Right renal cortex interstitium (tissue), 3 donors: ENCODE data around the gene NGRN. TPM values are rescaled to one million over a fixed set of nuclear protein-coding genes. Genes with fewer than 3 reads are reported as not detected.

Source experiments
- DNase-seq, 3 donors: peaks; one replicate each; pipeline ENCODE4 v3.0.0-alpha.2; 2013; ENCODE audit warnings: low read depth in 3 of 3, low spot score in 2 of 3
- polyA plus RNA-seq, 3 donors: library from polyadenylated mRNA; unstranded; fragments of 120-200 nt; gene quantifications; one replicate each; pipeline ENCODE4 v1.2.1, GENCODE V29; 2013; ENCODE audit not compliant: insufficient read length in 3 of 3

NGRN gene
- polyA plus RNA-seq, 3 donors: 122 to 129 (median 126) TPM

DNA sequence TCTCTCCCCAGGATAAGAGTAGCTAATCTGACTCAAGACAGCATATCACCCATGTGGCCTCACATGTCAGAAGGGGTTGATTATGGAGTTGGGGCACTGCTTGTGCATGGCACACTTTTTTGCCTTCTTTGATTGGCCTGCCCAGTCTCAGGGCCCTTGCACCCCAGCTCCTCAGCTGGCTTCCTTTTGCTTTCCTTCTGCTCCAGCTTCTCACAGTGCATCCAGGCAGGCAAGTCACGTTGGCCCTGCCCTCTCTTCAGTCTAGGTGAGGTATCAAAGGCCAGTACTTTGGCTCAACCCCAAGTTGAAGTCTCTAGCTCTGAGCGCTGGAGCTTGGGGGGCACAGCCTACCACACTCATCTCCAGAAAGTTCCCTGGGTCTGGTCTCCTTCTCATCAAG is 42.2 kb downstream of the NGRN start:
- DNase-seq: no peak

DNA sequence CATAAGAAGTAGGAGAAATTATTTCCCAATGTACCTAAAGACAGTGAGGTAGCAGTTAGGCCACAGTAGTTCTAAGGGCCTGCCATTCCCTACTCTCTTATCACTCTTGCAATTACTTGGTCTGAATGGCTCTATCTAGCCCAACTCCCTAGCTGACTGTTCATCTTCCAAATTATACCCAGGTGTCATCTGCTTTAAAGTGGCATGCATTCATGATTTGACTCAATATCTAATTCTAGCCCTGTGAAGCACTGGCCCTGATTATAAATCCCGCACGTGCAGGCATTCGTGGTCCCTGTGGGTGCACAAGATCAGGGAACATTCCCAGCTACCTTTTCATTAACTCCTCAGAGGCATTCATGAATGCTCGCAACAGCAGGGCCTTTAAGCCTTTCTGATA is 43.5 kb downstream of the NGRN start:
- no peak for DNase-seq

DNA sequence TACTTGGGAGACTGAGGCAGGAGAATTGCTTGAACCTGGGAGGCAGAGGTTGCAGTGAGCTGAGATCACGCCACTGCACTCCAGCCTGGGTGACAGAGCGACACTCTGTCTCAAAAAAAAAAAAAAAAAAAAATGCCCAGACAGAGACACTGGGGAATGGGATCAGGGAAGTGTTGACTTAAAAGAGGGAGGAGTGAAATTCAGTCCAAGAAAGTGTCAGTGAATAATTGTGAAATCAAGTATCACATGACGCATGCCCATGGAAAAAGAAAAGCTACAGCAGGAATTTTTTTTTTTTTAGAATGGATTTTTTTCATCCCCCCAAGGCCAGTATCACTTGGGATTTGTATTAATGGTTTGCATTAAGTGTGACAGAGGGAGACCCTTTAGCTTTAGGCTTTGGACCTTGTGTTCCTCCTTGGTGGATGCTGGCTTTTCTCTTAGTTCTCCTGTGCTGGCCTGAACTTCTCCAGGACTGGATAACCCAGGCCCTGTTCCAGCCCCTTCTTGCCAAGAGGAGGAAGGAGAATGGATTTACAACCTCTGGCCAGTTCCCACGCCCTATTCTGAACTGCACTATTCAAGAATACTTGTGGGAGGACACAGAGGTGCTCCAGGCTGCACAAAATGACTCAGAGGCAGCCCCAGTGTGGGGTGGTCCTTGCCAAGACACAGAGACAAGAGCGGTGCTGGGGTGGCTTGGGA is 50.0 kb downstream of the NGRN start:
- DNase-seq: peak in 1 of 3 donors; percentile 21

DNA sequence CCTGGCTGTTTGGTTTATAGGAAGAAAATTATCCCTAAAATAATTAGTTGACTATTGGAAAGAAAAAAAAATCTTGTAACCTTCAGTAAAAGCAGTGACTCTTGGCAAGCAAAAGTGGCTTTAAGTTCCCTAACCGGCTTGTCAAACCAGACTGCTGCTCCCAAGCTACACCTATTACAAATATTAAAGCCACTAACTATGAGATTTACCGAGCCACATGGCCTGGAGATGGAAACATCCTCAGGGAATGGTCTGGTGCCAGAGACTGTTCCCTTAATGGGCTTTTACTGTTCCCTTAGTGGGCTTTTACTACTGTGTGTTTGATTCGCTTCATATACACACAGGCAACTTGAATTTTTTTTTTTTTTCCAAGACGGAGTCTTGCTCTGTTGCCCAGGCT is 50.7 kb downstream of the NGRN start:
- DNase-seq: no peak

DNA sequence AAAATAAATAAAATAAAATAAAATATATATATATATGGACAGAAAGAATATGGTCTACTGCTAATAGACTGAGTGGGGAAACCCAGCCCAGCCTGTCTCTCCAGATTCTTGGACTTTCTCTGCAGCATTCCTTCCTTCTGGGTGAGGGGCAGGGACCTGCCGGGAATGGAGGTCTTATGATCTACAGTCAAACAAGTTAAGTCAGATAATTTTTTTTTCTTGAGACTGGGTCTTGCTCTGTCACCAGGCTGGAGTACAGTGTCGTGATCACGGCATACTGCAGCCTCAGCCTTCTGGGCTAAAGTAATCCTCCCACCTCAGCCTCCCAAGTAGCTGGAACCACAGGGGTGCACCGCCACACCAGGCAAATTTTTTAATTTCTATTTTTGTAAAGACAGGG is 53.1 kb downstream of the NGRN start:
- DNase-seq: no peak

DNA sequence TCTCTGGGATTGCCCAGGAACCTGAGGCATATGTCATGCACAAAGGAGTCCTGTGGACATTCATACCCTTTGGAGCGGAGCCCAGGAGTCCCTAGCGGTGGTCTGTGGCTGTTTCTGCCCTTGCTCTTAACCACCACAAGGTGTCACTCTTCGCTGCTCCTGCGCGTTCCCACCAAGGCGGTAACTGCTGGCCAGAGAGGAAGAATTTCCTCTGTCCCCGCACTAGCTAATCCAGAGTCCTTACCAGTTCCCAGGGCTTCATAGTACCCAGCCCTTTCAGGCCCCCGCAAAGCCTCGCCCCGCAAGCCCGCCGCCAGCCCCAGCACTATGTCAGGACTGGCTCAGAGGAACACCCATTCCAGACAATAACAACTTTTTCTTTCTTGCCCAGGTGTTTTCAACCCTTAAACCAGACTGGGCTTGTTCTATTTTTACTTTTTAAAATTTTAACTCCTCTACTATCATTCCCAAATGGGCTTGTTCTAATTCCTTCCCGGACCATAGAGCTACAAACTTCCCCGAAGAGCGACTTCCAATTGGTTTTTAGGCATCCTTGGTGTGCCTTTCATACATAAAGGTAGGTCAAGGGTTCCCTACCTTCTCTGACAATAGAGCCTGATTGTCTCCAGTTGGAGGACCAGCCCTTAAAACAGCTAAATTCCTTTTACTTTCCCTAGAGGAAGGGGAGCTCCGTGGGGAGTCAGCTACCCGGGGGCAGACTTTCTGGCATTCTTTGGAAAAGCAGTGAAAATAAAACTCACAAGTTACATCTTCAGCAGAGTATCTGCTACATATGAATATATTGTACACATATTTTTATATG is 54.8 kb downstream of the NGRN start:
- DNase-seq: peak; percentile 81 to 89 (median 81)

DNA sequence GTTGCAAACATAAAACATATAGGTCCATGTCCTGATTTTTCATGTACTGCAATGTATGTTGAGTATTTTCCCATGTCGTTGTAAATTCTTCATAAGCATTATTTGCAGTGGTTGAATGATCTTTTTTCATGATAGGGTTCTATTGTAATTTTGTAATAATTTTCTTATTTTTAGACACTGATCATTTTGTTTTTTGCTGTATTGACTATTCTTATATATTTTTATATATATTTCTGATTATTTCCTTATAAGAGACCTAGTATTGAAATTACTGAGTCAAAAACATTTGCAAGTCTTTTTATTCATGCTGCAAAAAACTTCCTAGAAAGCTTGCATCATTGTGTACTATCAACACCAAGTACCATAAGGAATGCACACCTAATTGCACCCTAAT is 55.4 kb downstream of the NGRN start:
- no peak for DNase-seq

Other genes with a start within 250 kb of the NGRN start
- 100 to 1,000 TPM; 194 to 210 (median 196) TPM for gene IDH2, start 163.2 kb upstream of the NGRN start, polyA plus RNA-seq
- 10 to 100 TPM; 32.3 to 39.4 (median 33.0) TPM for gene SEMA4B, start 64.3 kb upstream of the NGRN start, polyA plus RNA-seq
- 10 to 100 TPM; 55.1 to 62.0 (median 55.9) TPM for gene CIB1, start 31.7 kb upstream of the NGRN start, polyA plus RNA-seq
- gene GDPGP1, start 31.5 kb upstream of the NGRN start, polyA plus RNA-seq: 1 to 10 TPM; 3.8 to 5.0 (median 4.3) TPM
- under 1 TPM; 0.12 to 0.39 (median 0.13) TPM for gene TTLL13, start 16.1 kb upstream of the NGRN start, polyA plus RNA-seq
- gene ZNF774, start 86.6 kb downstream of the NGRN start, polyA plus RNA-seq: 1 to 10 TPM; 3.2 to 4.7 (median 4.1) TPM
- 100 to 1,000 TPM; 179 to 208 (median 195) TPM for gene IQGAP1, start 122.6 kb downstream of the NGRN start, polyA plus RNA-seq